K562 (cell line): ENCODE results near the gene DOCK4. TPM values are rescaled to one million over a fixed set of nuclear protein-coding genes. Genes with fewer than 3 reads are reported as not detected.

Source experiments
- ATAC-seq: fragments of 200-7000 bp; cut with Tn5 transposase; 3 replicates; pipeline ENCODE4 v1.9.1; 2020; ENCODE audit warnings: moderate library complexity
- BruUV-seq: library from RNA; stranded (reverse); fragments of 400-500 nt; replicated peaks from 2 replicates; lab custom pipeline; 2021; lab: Mats Ljungman, UMichigan
- CTCF ChIA-PET: fragments of 300-600 bp; formaldehyde crosslinking; extraction: SDS; loops from one replicate; lab custom pipeline; 2021; ENCODE audit warnings: low intra/inter-chr PET ratio; lab: Yijun Ruan, JAX
- POLR2A ChIA-PET: fragments of 300-600, 350-650 bp; sonication (Branson Sonifier 250); formaldehyde crosslinking; extraction: SDS; loops from one replicate; lab custom pipeline; 2021; ENCODE audit warnings: antibody characterized with exemption, inconsistent platforms; lab: Yijun Ruan, JAX
- DNase-seq, 4 experiments: peaks; one replicate each; pipeline versions ENCODE4 v3.0.0 to v3.0.0-alpha.2; 2011 to 2018; ENCODE audit warnings: low spot score in 3 of 4, mixed read lengths in 3 of 4; ENCODE audit errors: extremely low read depth in 1 of 4
- FAIRE-seq: peaks from 2 replicates; lab custom pipeline; 2011; peaks lifted over from hg19 to GRCh38; lab: Jason Lieb, UNC
- H2AFZ ChIP-seq: 2 replicates; pipeline ENCODE4 v1.6.0; 2011; ENCODE audit warnings: low read depth, low read length, control low read depth, inconsistent platforms
- H3K27ac ChIP-seq: fragments of 200-600 bp; 3 replicates; pipeline ENCODE4 v1.8.0; 2011; ENCODE audit warnings: low read depth, mild to moderate bottlenecking, control low read depth, inconsistent platforms, low read length, moderate library complexity, mixed read lengths; ENCODE audit errors: extremely low read depth
- H3K27me3 ChIP-seq, 2 experiments: fragments of 300-600 bp in 1 of 2; 2 replicates in 1 of 2; 3 replicates in 1 of 2; pipeline versions ENCODE4 v1.6.0 to v1.8.0; 2011; ENCODE audit warnings: inconsistent platforms in 2 of 2, low read length in 2 of 2, mild to moderate bottlenecking in 1 of 2, mixed read lengths in 1 of 2, moderate library complexity in 1 of 2; ENCODE audit not compliant: control insufficient read depth in 2 of 2, insufficient read depth in 2 of 2
- H3K36me3 ChIP-seq: fragments of 300-600 bp; 3 replicates; pipeline ENCODE4 v1.8.0; 2011; ENCODE audit warnings: mild to moderate bottlenecking, low read length, inconsistent platforms; ENCODE audit not compliant: control insufficient read depth, insufficient read depth
- H3K4me1 ChIP-seq, 2 experiments: fragments of 200-600 bp in 1 of 2; replicated peaks in 1 of 2; 2 replicates in 1 of 2; 3 replicates in 1 of 2; pipeline versions ENCODE4 v1.5.1 to v1.8.0; 2011; ENCODE audit warnings: inconsistent platforms in 2 of 2, low read length in 2 of 2, mild to moderate bottlenecking in 1 of 2, mixed read lengths in 1 of 2, moderate library complexity in 1 of 2; ENCODE audit not compliant: control insufficient read depth in 2 of 2, insufficient read depth in 2 of 2
- H3K4me2 ChIP-seq: 2 replicates; pipeline ENCODE4 v1.6.1; 2011; ENCODE audit warnings: low read length, control low read depth, inconsistent platforms, mixed read lengths; ENCODE audit not compliant: insufficient read depth
- H3K4me3 ChIP-seq: fragments of 200-600 bp; sonication (generic), shearing (Covaris generic); 2 replicates; pipeline ENCODE4 v1.5.1; 2016; ENCODE audit warnings: control low read depth, inconsistent platforms
- H3K79me2 ChIP-seq: fragments of 200-600 bp; 3 replicates; pipeline ENCODE4 v1.8.0; 2011; ENCODE audit warnings: low read length, inconsistent platforms; ENCODE audit not compliant: control insufficient read depth, insufficient read depth
- H3K9ac ChIP-seq, 2 experiments: 2 replicates each; pipeline versions ENCODE4 v1.6.0 to v1.6.1; 2011; ENCODE audit warnings: low read depth in 2 of 2, low read length in 2 of 2, control low read depth in 1 of 2, inconsistent platforms in 1 of 2, mild to moderate bottlenecking in 1 of 2, mixed read lengths in 1 of 2; ENCODE audit not compliant: insufficient read depth in 1 of 2
- H3K9me1 ChIP-seq: one replicate; pipeline ENCODE4 v1.6.0; 2011; ENCODE audit warnings: inconsistent platforms, mild to moderate bottlenecking, low read length, moderate library complexity; ENCODE audit not compliant: control insufficient read depth, insufficient read depth
- H3K9me3 ChIP-seq: replicated peaks from 2 replicates; pipeline ENCODE4 v1.5.1; 2011; ENCODE audit warnings: low read depth, low read length, inconsistent platforms; ENCODE audit not compliant: control insufficient read depth, insufficient read depth
- H4K20me1 ChIP-seq: replicated peaks from 2 replicates; pipeline ENCODE4 v1.6.1; 2011; ENCODE audit warnings: low read length, inconsistent platforms, mixed read lengths; ENCODE audit not compliant: control insufficient read depth, insufficient read depth
- EWSR1 ChIP-seq: fragments of 450-650 bp; IDR thresholded peaks from 2 replicates; pipeline ENCODE4 v1.6.1; 2018; ENCODE audit warnings: borderline replicate concordance, mild to moderate bottlenecking, low read depth, moderate library complexity; ENCODE audit not compliant: partially characterized antibody
- GABPB1 ChIP-seq: sonication (generic); formaldehyde crosslinking; IDR thresholded peaks from 2 replicates; pipeline ENCODE4 v1.8.0; 2022; ENCODE audit warnings: mild to moderate bottlenecking, missing genetic modification reagents
- HMGXB4 ChIP-seq: sonication (generic); formaldehyde crosslinking; IDR thresholded peaks from 2 replicates; pipeline ENCODE4 v1.8.1; 2023; ENCODE audit warnings: mild to moderate bottlenecking, missing genetic modification reagents
- NCOA1 ChIP-seq: fragments of 450-650 bp; IDR thresholded peaks from 2 replicates; pipeline ENCODE4 v1.6.1; 2016; ENCODE audit warnings: low read depth
- NR3C1 ChIP-seq: sonication (generic); formaldehyde crosslinking; IDR thresholded peaks from 2 replicates; pipeline ENCODE4 v1.8.1; 2022; ENCODE audit warnings: missing genetic modification reagents
- SMAD3 ChIP-seq: fragments of 450-650 bp; formaldehyde crosslinking; conservative IDR thresholded peaks from 2 replicates; pipeline ENCODE4 v1.4.0; 2020; ENCODE audit warnings: mild to moderate bottlenecking
- XRCC4 ChIP-seq: IDR thresholded peaks from one replicate; pipeline ENCODE4 v1.6.1; 2011; ENCODE audit not compliant: insufficient read depth, insufficient read length; ENCODE audit errors: extremely low read depth
- ZNF224 ChIP-seq: sonication (generic); formaldehyde crosslinking; IDR thresholded peaks from 2 replicates; pipeline ENCODE4 v1.8.0; 2022; ENCODE audit warnings: mild to moderate bottlenecking, missing genetic modification reagents
- in situ Hi-C: fragments of 300-500 bp; cut with MboI; formaldehyde crosslinking; loops from 4 replicates; pipeline ENCODE4 v1.15.0; 2018; ENCODE audit warnings: inconsistent platforms, mixed read lengths
- intact Hi-C: fragments of 100-400 bp; cut with micrococcal nuclease; formaldehyde crosslinking; loops from 2 replicates; pipeline ENCODE4 v1.14.2; 2022
- polyA plus RNA-seq, 8 experiments: library from polyadenylated mRNA; depleted of rRNA in 4 of 8; stranded (reverse) in 5 of 8; unstranded in 3 of 8; fragments of >200 nt; fragmentation: Nextera tagmentation in 2 of 8; fragmentation: Illumina TruSeq in 1 of 8; extraction: Ambion mirVana in 2 of 8; extraction: Trizol in 1 of 8; gene quantifications; 2 replicates each; pipeline versions ENCODE4 v1.2.1 to v1.2.3, GENCODE V29; 2011 to 2014; ENCODE audit warnings: inconsistent platforms in 1 of 8, missing spikeins in 1 of 8
- total RNA-seq, 7 experiments: library from RNA; depleted of rRNA in 6 of 7; stranded (reverse); fragments of >200 nt in 6 of 7; fragmentation: Illumina TruSeq in 2 of 7; extraction: Trizol in 2 of 7; gene quantifications; 2 replicates each; pipeline versions ENCODE4 v1.2.1 to v1.2.3, GENCODE V29; 2011 to 2021; ENCODE audit warnings: low replicate concordance in 1 of 7
- TF ChIP-seq, protein P1 (sequence below), 2 experiments: fragments of 450-650 bp in 1 of 2; sonication (generic) in 1 of 2; formaldehyde crosslinking in 1 of 2; IDR thresholded peaks; 2 replicates each; pipeline versions ENCODE4 v1.7.1 to v1.9.0; 2016 to 2022; ENCODE audit warnings: inconsistent platforms in 1 of 2, mild to moderate bottlenecking in 1 of 2, missing genetic modification reagents in 1 of 2

The DOCK4 gene
- total and polyA plus RNA-seq, 9 of the 15 experiments (the other 6 are each of a cell fraction or from before 2014, with no cell fraction given), result 0.42 to 5.7 (median 2.3) TPM

DNA sequence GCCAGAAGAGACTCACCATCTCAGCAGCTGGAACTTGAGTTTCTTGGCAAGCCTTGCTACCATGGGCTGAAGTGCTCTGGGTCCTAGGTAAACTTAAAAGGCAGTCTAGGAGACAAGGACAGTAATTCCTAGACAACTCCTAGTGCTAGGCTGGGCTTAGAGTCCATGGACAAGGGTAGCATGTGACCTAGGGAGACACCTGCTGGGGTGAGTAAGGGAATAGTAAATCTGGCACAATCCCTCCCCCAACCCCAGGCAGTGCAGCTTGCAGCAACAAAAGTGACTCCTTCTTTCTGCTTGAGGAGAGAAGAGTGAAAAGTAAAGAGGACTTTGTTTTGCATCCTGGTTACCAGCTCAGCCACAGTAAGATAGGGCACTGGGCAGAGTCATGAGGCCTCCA, 327.4 kb downstream of the DOCK4 start:
- intact Hi-C loops (no loop called here), in situ Hi-C loops (no loop called here)
- FAIRE-seq (no peak), DNase-seq (no peak), ATAC-seq (no peak)
- Histone ChIP-seq H3K27me3 (no peaks in the 10 kb centered on the region), H3K9ac (no peak overlapping the region), H3K4me1 (no peaks in the 10 kb centered on the region), H3K9me3 (no peaks in the 10 kb centered on the region), H3K27ac (no peak overlapping the region), H3K79me2 (no peaks in the 10 kb centered on the region), H3K4me3 (no peak overlapping the region), H3K4me2 (no peak overlapping the region), H3K9me1 (no peaks in the 10 kb centered on the region), H3K36me3 (no peaks in the 10 kb centered on the region), H2AFZ (no peak overlapping the region), H4K20me1 (no peaks in the 10 kb centered on the region)
- BruUV-seq, result no TSS peak
- POLR2A ChIA-PET, result no interaction called here
- TF ChIP-seq NR3C1, result no peak
- TF ChIP-seq XRCC4, result no peak
- no peak for TF ChIP-seq EWSR1
- TF ChIP-seq GABPB1 (CRISPR knock-in tag), result no peak
- no peak for TF ChIP-seq HMGXB4 (CRISPR knock-in tag)
- no peak for TF ChIP-seq NCOA1
- TF ChIP-seq, protein P1, sequence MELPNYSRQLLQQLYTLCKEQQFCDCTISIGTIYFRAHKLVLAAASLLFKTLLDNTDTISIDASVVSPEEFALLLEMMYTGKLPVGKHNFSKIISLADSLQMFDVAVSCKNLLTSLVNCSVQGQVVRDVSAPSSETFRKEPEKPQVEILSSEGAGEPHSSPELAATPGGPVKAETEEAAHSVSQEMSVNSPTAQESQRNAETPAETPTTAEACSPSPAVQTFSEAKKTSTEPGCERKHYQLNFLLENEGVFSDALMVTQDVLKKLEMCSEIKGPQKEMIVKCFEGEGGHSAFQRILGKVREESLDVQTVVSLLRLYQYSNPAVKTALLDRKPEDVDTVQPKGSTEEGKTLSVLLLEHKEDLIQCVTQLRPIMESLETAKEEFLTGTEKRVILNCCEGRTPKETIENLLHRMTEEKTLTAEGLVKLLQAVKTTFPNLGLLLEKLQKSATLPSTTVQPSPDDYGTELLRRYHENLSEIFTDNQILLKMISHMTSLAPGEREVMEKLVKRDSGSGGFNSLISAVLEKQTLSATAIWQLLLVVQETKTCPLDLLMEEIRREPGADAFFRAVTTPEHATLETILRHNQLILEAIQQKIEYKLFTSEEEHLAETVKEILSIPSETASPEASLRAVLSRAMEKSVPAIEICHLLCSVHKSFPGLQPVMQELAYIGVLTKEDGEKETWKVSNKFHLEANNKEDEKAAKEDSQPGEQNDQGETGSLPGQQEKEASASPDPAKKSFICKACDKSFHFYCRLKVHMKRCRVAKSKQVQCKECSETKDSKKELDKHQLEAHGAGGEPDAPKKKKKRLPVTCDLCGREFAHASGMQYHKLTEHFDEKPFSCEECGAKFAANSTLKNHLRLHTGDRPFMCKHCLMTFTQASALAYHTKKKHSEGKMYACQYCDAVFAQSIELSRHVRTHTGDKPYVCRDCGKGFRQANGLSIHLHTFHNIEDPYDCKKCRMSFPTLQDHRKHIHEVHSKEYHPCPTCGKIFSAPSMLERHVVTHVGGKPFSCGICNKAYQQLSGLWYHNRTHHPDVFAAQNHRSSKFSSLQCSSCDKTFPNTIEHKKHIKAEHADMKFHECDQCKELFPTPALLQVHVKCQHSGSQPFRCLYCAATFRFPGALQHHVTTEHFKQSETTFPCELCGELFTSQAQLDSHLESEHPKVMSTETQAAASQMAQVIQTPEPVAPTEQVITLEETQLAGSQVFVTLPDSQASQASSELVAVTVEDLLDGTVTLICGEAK (IDR thresholded peaks at IDR 0.05), result no peak
- TF ChIP-seq, protein P1 (CRISPR knock-in tag; IDR thresholded peaks at IDR 0.05), result no peak
- TF ChIP-seq SMAD3, result no peak
- no peak for TF ChIP-seq ZNF224 (CRISPR knock-in tag)
- CTCF ChIA-PET, result no interaction called here
